OCI-LY7 (cell line): ENCODE results near the gene JOSD1. TPM values are rescaled to one million over a fixed set of nuclear protein-coding genes. Genes with fewer than 3 reads are reported as not detected.

ENCODE experiments used
- BruUV-seq: library from RNA; stranded (reverse); fragments of 400-500 nt; replicated peaks from 2 replicates; lab custom pipeline; 2021; lab: Mats Ljungman, UMichigan
- CTCF ChIA-PET: fragments of 300-600 bp; sonication (Branson Sonifier 250); formaldehyde crosslinking; loops from one replicate; lab custom pipeline; 2022; ENCODE audit warnings: antibody characterized with exemption; ENCODE audit not compliant: unreplicated experiment; lab: Charles Lee
- POLR2A ChIA-PET: fragments of 300-600 bp; sonication (Branson Sonifier 250); formaldehyde crosslinking; loops from one replicate; lab custom pipeline; 2022; ENCODE audit warnings: antibody characterized with exemption; lab: Charles Lee
- DNase-seq: peaks from one replicate; pipeline ENCODE4 v3.0.0-alpha.2; 2015; ENCODE audit warnings: low spot score
- H2AFZ ChIP-seq: fragments of 200-600 bp; sonication (generic), shearing (Covaris generic); 2 replicates; pipeline ENCODE4 v1.6.1; 2014; ENCODE audit warnings: mild to moderate bottlenecking, antibody characterized with exemption, low read length, moderate library complexity
- H3K27ac ChIP-seq: fragments of 200-600 bp; sonication (generic); 2 replicates; pipeline ENCODE4 v1.5.1; 2014; ENCODE audit warnings: mixed run types, low read depth, mild to moderate bottlenecking, moderate library complexity, low read length, inconsistent platforms; ENCODE audit not compliant: poor library complexity, severe bottlenecking
- H3K36me3 ChIP-seq: fragments of 200-600 bp; sonication (generic); 2 replicates; pipeline ENCODE4 v1.6.1; 2014; ENCODE audit warnings: mild to moderate bottlenecking, antibody characterized with exemption, low read length, moderate library complexity, mixed read lengths; ENCODE audit not compliant: insufficient read depth
- H3K4me1 ChIP-seq: fragments of 200-600 bp; sonication (generic); 2 replicates; pipeline ENCODE4 v1.5.1; 2014; ENCODE audit warnings: mild to moderate bottlenecking, low read length; ENCODE audit not compliant: insufficient read depth, poor library complexity, severe bottlenecking
- H3K4me2 ChIP-seq: fragments of 200-600 bp; sonication (generic); 2 replicates; pipeline ENCODE4 v1.6.1; 2014; ENCODE audit warnings: mild to moderate bottlenecking, low read length
- H3K4me3 ChIP-seq: fragments of 200-600 bp; sonication (generic); 2 replicates; pipeline ENCODE4 v1.5.1; 2014; ENCODE audit warnings: mild to moderate bottlenecking, low read depth, low read length; ENCODE audit not compliant: poor library complexity, severe bottlenecking
- H3K79me2 ChIP-seq: fragments of 200-600 bp; sonication (generic); 2 replicates; pipeline ENCODE4 v1.6.1; 2016; ENCODE audit warnings: low read depth, mild to moderate bottlenecking, low read length, moderate library complexity, mixed read lengths; ENCODE audit not compliant: insufficient read depth
- H3K9me2 ChIP-seq: fragments of 200-600 bp; sonication (generic); 2 replicates; pipeline ENCODE4 v1.6.1; 2016; ENCODE audit warnings: mild to moderate bottlenecking, low read length, mixed read lengths; ENCODE audit not compliant: insufficient read depth
- H3K9me3 ChIP-seq: fragments of 200-600 bp; sonication (generic); 2 replicates; pipeline ENCODE4 v1.6.1; 2014; ENCODE audit warnings: mild to moderate bottlenecking, mixed run types, low read length, mixed read lengths
- H4K20me1 ChIP-seq: fragments of 200-600 bp; sonication (generic); 2 replicates; pipeline ENCODE4 v1.6.1; 2014; ENCODE audit warnings: mild to moderate bottlenecking, antibody characterized with exemption, low read length, moderate library complexity, mixed read lengths; ENCODE audit not compliant: insufficient read depth
- CTCF ChIP-seq: fragments of 200-600 bp; sonication (generic); conservative IDR thresholded peaks from 2 replicates; pipeline ENCODE4 v1.5.1; 2014; ENCODE audit warnings: mild to moderate bottlenecking, antibody characterized with exemption, low read length, moderate library complexity, mixed read lengths
- EZH2phosphoT487 ChIP-seq: fragments of 200-600 bp; sonication (generic); IDR thresholded peaks from 2 replicates; pipeline ENCODE4 v1.6.1; 2018; ENCODE audit warnings: low read depth, borderline replicate concordance, mild to moderate bottlenecking, mixed run types, antibody characterized with exemption, low read length, moderate library complexity, mixed read lengths
- intact Hi-C: fragments of 100-400 bp; cut with micrococcal nuclease; formaldehyde crosslinking; loops from one replicate; pipeline ENCODE4 v1.10.0; 2022; ENCODE audit not compliant: unreplicated experiment
- total RNA-seq, 2 experiments: library from RNA; depleted of rRNA in 1 of 2; stranded (reverse); fragments of >200 nt in 1 of 2; shearing (Covaris generic) in 1 of 2; gene quantifications; 2 replicates each; pipeline ENCODE4 v1.2.3, GENCODE V29; 2014 to 2022

Gene JOSD1
- total RNA-seq, 2 experiments from 2014 or later = 50.4 to 56.3 TPM

DNA sequence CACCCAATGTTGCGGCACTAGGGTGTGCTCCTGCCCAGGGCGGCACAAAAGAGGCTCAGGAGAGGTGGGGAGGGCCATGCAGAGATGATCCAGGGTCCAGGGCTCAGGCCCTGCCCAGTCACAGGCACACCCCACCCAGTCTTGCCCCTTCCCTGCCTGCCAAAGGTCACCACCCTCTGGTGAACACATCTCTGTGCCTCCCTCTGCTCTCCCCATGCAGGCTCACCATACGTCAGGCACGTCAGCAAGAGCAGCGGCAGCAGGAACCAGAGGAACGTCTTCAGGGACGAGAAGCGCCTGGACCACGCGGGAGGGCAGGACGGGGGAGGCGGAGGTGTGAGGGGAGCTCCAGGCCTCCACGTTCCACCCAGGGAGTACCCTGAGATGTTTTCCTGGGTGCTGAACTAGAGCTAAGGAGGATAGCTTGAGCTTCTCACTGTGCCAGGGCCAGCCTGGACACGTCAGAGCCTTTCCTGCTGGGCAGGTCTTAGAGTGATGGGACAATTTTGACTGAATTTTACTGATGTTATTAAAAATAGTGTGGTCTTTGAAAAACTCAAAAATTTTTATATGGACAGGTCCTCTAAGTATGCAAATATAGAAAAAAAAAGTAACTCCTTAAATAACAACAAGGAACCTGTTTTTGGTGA lies 47.9 kb upstream of the JOSD1 start:
- no peak overlapping the region for H2AFZ ChIP-seq
- ChIA-PET POLR2A (interaction anchor here (0.7 kb wide), 1 partner anchor 60 kb away, joined by 3 read pairs; no protein-coding TSS in a partner anchor), CTCF (no interaction called here)
- H3K4me2 ChIP-seq = no peak overlapping the region
- H3K79me2 ChIP-seq = no peaks in the 10 kb centered on the region
- H3K4me3 ChIP-seq = no peak overlapping the region
- H3K4me1 ChIP-seq = peaks cover 20% of the 10 kb centered on the region
- intact Hi-C loops = no loop called here
- H3K27ac ChIP-seq = no peak overlapping the region
- no peak for DNase-seq
- no TSS peak for BruUV-seq
- no peaks in the 10 kb centered on the region for H3K9me2 ChIP-seq
- no peak for TF ChIP-seq CTCF
- no peak for TF ChIP-seq EZH2phosphoT487
- H3K36me3 ChIP-seq = peaks cover 87% of the 10 kb centered on the region
- 0 out of 2 replicates have a peak, but pooled peaks cover 1% of the 10 kb centered on the region for H4K20me1 ChIP-seq
- no peaks in the 10 kb centered on the region for H3K9me3 ChIP-seq

DNA sequence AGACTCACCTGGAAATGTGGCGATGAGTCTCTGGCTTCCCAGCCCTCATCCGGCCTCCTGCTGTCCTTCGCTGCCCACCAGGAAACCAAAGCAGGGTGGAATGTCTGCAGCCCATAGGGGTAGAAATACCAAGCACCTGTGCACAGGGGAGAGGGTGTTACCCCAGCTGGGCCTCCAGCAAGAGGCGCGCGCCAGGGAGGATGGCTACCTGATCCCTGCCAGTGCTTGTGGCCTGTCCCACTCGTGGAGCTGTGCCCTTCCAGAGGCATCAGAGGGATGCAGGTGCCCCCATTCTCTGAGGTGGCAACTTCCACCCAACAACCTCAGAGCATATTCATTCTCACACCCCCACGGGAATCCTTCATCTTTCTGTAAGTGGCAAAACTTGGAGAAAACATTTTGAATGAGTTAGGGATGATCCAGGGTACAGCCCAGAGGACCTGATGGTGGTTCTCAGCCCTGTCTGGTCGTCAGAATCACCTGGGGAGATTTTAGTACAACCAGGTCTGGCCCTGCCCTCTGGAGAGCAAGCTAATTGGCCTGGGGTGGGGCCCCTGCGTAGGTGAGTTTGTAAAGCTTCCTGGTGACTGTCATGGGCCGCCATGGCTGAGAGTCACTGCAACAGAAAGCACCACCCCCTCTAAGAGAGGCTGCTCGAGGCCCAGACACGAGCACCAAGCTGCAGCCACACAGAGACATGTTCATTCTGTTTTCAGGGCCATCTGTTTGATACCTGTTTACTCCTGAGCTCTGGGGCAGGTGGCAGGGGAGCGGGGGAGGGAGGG lies 45.1 kb upstream of the JOSD1 start:
- intact Hi-C loops = no loop called here
- Histone ChIP-seq H3K79me2 (no peaks in the 10 kb centered on the region), H3K4me2 (no peak overlapping the region), H3K4me3 (no peak overlapping the region), H3K4me1 (no peaks in the 10 kb centered on the region), H3K9me2 (no peaks in the 10 kb centered on the region), H3K27ac (no peak overlapping the region), H3K36me3 (peaks cover 95% of the 10 kb centered on the region), H3K9me3 (no peaks in the 10 kb centered on the region), H4K20me1 (no peaks in the 10 kb centered on the region), H2AFZ (no peak overlapping the region)
- POLR2A ChIA-PET = interaction anchor here (0.5 kb wide), 1 partner anchor 11 kb away, joined by 3 read pairs; no protein-coding TSS in a partner anchor
- CTCF ChIA-PET = interaction anchor here (0.5 to 0.6 kb wide), 2 partner anchors 23 to 176 kb away, joined by 3 read pairs; no protein-coding TSS in a partner anchor
- BruUV-seq = no TSS peak
- TF ChIP-seq CTCF (no peak), EZH2phosphoT487 (no peak)
- no peak for DNase-seq
